DND-41 (cell line): ENCODE data around the gene VDAC2.

Experiments used
- ATAC-seq: fragments of 200-7000 bp; cut with Tn5 transposase; 3 replicates; pipeline ENCODE4 v1.9.1; 2021; ENCODE audit warnings: low read depth; ENCODE audit not compliant: insufficient read depth
- DNase-seq: peaks from one replicate; pipeline ENCODE4 v3.0.0-alpha.2; 2020
- H2AFZ ChIP-seq: 2 replicates; pipeline ENCODE4 v1.6.0; 2012; ENCODE audit warnings: low read depth, low read length
- H3K27ac ChIP-seq: 2 replicates; pipeline ENCODE4 v1.5.1; 2012; ENCODE audit warnings: low read length, inconsistent platforms
- H3K27me3 ChIP-seq: fragments of 200-600 bp; sonication (generic); 2 replicates; pipeline ENCODE4 v1.6.0; 2012; ENCODE audit warnings: low read length, mild to moderate bottlenecking, inconsistent platforms; ENCODE audit not compliant: insufficient read depth, poor library complexity
- H3K36me3 ChIP-seq: 2 replicates; pipeline ENCODE4 v1.5.1; 2012; ENCODE audit warnings: low read length, inconsistent platforms; ENCODE audit not compliant: insufficient read depth
- H3K4me1 ChIP-seq: 2 replicates; pipeline ENCODE4 v1.5.1; 2012; ENCODE audit warnings: mild to moderate bottlenecking, low read length; ENCODE audit not compliant: insufficient read depth
- H3K4me2 ChIP-seq: 2 replicates; pipeline ENCODE4 v1.6.0; 2012; ENCODE audit warnings: mild to moderate bottlenecking, moderate library complexity, low read length, inconsistent platforms; ENCODE audit not compliant: insufficient read depth
- H3K4me3 ChIP-seq, 2 experiments: fragments of 200-600 bp in 1 of 2; shearing (Covaris generic) in 1 of 2; 2 replicates each; pipeline ENCODE4 v1.5.1; 2012 to 2016; ENCODE audit warnings: inconsistent platforms in 2 of 2, low read length in 2 of 2, mild to moderate bottlenecking in 2 of 2, low read depth in 1 of 2, moderate library complexity in 1 of 2
- H3K79me2 ChIP-seq: 2 replicates; pipeline ENCODE4 v1.6.0; 2012; ENCODE audit warnings: low read length, inconsistent platforms; ENCODE audit not compliant: insufficient read depth
- H3K9ac ChIP-seq: 2 replicates; pipeline ENCODE4 v1.6.0; 2012; ENCODE audit warnings: low read depth, mild to moderate bottlenecking, inconsistent platforms, low read length, moderate library complexity
- H3K9me3 ChIP-seq: 2 replicates; pipeline ENCODE4 v1.5.1; 2012; ENCODE audit warnings: low read length, moderate library complexity, mild to moderate bottlenecking, inconsistent platforms; ENCODE audit not compliant: insufficient read depth, severe bottlenecking
- H4K20me1 ChIP-seq: 2 replicates; pipeline ENCODE4 v1.6.0; 2012; ENCODE audit warnings: low read length; ENCODE audit not compliant: insufficient read depth
- CTCF ChIP-seq: IDR thresholded peaks from 2 replicates; pipeline ENCODE4 v1.5.1; 2012; ENCODE audit warnings: borderline replicate concordance, low read length, moderate library complexity, mild to moderate bottlenecking; ENCODE audit not compliant: poor library complexity, severe bottlenecking; ENCODE audit errors: extremely low read depth
- EZH2 ChIP-seq: IDR thresholded peaks from 3 replicates; pipeline ENCODE4 v1.6.1; 2012; ENCODE audit warnings: borderline replicate concordance, low read depth, mild to moderate bottlenecking, moderate library complexity, low read length, inconsistent platforms; ENCODE audit not compliant: severe bottlenecking

VDAC2 gene

DNA sequence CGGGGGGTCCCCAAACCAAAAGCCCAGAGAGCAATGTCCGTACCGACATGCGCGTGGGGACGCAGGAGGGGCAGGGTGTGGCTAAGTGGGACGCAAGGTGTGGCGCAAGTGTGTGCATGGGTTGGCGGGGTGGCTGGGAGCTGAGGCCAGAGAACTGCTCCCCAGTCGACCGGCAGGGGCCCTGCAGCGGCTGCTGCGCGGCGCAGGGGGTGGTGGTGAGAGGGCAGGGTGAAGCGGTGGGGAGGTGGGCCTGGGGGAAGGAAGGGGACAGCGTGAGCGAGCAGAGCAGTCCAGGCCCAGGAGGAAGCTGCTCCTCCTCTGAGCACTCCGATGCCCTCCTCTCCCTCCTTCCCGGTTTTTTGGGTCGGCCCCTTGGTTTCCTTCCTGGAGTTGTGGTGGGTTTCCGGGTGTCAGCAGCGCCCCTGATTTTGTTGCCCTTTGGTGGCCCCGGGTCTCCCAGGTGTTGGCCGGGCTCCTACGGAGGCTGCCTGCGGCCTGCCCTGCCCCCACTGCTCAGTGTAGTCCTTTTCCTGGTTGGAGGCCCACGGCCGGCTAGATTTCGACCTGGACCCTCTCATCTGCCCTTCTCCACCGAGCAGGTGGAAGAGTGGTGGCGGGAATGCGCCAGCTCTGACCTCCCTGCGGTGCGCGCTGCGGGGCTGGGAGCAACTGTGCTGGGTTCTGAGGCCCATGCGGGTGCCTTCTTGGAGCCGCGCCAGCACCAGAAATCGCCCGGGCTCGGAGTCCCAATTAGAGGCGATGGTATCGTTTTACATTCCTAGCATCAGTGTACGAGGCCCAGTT lies 65.7 kb downstream of the VDAC2 start:
- Histone ChIP-seq H3K4me2 (no peak overlapping the region), H3K4me1 (no peaks in the 10 kb centered on the region), H3K9me3 (no peaks in the 10 kb centered on the region), H2AFZ (no peak overlapping the region), H3K9ac (no peak overlapping the region), H4K20me1 (no peaks in the 10 kb centered on the region), H3K36me3 (no peaks in the 10 kb centered on the region), H3K4me3 (no peak overlapping the region), H3K27ac (no peak overlapping the region), H3K27me3 (peaks cover 6% of the 10 kb centered on the region), H3K79me2 (no peaks in the 10 kb centered on the region)
- TF ChIP-seq CTCF (no peak), EZH2 (no peak)
- DNase-seq: no peak
- no peak for ATAC-seq

DNA sequence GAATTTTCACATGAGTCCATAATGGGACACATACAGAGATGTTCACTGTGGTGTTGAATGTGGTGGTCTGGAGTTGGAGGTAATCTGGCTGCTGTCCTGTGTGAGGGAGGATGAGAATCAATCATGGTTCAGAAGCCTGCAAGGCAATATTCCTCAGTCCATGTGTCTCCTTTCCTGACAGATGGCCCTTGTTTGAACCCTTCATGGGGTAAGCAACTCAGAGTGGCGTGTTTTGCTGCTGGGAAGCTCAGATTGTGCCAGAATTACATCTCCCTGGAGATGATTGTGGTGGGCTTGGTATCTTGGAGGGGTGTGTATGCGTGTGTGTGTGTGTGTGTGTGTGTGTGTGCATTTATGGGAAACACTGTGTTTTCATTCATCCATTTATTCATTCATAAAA lies 69.6 kb downstream of the VDAC2 start:
- Histone ChIP-seq H3K4me1 (no peaks in the 10 kb centered on the region), H3K27me3 (peaks cover 9% of the 10 kb centered on the region), H3K9ac (no peak overlapping the region), H3K79me2 (no peaks in the 10 kb centered on the region), H3K27ac (no peak overlapping the region), H3K4me3 (no peak overlapping the region), H4K20me1 (no peaks in the 10 kb centered on the region), H3K4me2 (no peak overlapping the region), H3K36me3 (no peaks in the 10 kb centered on the region), H3K9me3 (no peaks in the 10 kb centered on the region), H2AFZ (no peak overlapping the region)
- TF ChIP-seq CTCF (no peak), EZH2 (no peak)
- no peak for ATAC-seq
- no peak for DNase-seq
